Measurements from ENCODE around the gene BTG2.

Gene BTG2

GRCh38 chr1:203276916-203277545 lies 28.3 kb upstream of the BTG2 start:
- no peak for DNase-seq

DNA sequence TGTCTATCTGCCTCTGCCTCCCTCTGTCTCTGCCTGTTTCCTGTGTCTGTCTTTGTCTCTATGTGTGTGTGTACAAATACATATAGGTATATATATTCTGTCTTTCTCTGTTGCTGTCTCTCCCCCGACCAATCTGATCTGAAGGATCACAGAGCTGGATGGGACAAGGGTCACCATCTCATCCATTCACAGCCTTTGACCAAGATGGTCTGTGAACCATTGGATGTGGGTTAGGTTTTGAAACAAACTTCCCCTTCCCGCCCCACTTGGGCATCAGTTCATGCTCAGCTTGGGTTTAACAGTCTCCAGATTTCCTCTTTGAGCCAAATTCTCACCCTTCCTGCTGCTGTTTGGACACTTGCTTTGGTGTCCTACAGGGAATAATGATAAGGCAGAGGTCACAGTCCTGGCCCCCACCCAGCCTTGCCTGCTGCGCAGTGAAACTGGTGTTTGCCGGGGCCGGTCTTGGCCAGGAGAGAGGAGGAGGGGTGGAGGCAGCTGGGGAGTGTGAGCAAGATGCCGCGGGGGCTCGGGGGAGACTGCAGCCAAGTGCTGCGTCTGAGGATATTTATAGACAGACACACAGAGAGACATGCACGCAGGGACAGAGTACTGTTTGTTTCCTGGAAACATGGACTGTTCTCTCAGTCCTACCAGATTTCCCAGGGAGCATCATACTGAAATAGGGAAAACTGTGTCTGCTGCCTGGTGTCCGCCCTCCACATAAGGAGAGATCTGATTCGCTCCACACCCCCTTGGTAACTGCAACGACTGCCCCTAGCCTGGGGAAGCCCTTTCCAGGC lies 27.0 kb upstream of the BTG2 start:
- peak; percentile 85 for DNase-seq

- DNase-seq, result no peak
Measured at GRCh38 chr1:203278885-203279406, 26.4 kb upstream of the BTG2 start.

- DNase-seq, result no peak
Measured at GRCh38 chr1:203280061-203280460, 25.3 kb upstream of the BTG2 start.

- DNase-seq, result no peak
Measured at GRCh38 chr1:203281033-203281432, 24.3 kb upstream of the BTG2 start.

GRCh38 chr1:203281851-203282661 lies 23.3 kb upstream of the BTG2 start:
- DNase-seq, result no peak

- DNase-seq, result no peak
Measured at GRCh38 chr1:203282720-203283542, 22.4 kb upstream of the BTG2 start.

DNA sequence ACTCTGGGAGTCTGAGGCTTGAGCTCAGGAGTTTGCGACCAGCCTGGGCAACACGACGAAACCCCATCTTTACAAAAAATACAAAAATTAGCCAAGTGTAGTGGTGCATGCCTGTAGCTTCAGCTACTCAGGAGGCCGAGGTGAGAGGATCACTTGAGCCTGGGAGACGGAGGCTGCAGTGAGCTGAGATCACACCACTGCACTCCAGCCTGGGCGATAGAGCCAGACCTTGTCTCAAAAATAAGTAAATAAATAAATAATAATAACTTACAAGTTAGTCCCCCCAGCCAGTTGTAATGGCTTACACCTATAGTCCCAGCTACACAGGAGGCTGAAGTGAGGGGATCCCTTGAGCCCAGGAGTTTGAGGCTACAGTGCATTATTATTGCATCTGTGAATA lies 21.7 kb upstream of the BTG2 start:
- no peak for DNase-seq

- no peak for DNase-seq
Measured at GRCh38 chr1:203284411-203285123, 20.8 kb upstream of the BTG2 start.

GRCh38 chr1:203286161-203286984 lies 18.9 kb upstream of the BTG2 start:
- no peak for DNase-seq

DNA sequence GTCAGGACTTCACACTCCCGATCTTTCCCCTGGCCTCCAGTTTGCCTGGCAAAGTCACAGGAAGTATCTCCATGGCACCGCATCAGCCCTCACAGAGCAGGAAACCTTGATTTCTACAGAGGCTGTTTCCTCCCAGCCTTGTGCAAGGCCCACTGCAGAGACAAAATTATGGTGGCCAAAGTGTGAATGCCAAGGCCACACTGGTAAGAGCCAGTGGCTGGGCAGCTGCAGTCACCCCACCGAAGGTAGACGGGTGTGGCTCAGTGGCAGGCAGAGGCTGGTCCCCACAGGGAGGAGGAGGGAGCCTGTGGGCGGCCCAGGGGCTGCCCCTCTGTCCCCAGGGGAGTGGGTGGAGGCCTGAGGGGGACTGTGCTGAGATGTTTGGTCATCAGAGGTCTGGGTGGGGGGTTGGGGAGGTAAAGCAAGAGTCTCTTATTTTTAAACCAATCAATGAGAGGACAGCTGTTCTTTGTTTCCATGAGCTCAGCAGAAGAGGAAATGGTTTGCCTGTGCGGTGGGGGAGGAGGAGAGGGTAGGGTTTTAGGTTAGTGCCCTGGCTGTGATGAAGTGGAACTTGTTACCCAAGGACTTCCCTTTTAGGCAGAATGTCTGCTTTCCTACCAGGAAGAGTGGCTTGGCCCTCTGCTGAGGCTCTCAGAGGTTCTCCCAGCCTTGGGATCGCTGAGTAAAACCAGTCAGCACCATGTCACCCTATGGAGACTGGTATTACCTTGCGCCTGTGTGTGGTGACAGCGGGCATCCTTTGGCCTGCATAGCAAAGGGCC lies 18.0 kb upstream of the BTG2 start:
- DNase-seq, result peak; percentile 96

DNA sequence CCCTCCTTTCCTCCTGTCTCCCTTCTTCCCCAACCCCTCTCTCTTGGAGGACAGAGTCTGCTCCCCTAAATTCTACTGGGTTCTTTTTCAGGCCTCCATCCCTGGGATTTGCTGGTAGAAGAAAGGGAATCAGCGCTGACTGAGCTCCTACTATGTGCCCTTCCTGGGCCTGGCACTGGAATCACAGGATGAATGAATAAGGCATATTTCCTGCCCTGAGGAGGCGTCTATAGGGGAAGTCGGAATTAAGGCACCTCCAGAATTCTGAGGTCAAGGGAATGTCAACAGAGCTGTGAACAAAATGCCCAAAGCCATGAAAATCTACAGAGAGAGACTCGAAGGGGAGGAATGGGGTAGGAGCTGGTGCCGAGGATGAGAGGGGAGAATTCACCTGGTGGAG lies 17.4 kb upstream of the BTG2 start:
- DNase-seq, result no peak

DNA sequence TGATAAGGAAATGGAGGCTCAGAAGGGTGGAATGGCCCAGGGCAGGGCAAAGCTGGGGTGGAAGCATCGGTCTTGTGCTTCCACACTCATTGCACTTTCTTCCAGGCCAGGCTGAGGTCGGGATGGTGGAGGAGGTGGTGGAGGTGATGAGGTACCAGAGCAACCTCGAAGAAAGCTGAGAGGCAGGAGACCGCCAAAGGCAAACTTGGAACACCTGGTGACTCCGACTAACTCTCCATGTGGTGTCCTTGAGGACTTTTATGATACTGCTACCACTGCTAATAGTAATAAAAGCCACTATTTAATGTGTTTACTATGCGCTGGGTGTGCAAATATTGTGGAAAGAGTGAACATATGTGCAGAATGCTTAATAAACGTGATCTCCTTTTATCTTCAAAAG lies 16.9 kb upstream of the BTG2 start:
- peak; percentile 88 for DNase-seq

DNA sequence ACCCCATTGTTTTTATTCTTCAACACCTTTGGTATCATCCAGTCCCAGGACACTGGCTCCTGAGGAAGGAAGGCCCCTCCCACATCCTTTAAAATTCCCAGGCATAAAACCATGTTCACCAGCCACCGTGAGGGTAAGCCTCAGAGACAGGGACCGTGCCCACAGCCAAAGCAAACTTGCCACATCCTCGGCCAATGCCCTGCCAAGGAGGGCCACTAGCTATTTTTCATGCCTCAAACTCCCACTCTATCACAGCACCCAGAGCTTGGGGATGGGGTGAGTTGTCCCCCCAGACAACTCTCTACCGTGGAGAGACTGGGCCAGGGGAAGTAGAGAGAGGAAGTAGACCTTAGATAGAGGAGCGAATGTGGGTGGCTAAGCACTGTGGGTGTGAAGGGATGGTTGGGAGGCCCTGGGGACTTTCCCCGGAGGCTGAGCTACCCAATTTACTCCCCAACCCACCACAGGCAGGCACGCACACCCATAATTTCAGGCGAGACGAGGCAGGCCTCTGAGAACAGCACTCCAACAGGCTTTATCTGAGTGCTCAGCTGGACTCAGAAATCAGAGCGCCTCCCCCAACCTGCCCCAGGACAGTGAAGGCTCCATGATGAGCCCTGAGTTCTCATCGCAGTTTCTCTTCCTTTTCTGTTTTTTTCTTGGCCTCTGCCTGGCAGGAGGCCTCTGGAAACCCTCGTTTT lies 15.9 kb upstream of the BTG2 start:
- DNase-seq, result peak; percentile 27

- no peak for DNase-seq
Measured at GRCh38 chr1:203289982-203290260, 15.4 kb upstream of the BTG2 start.

GRCh38 chr1:203290261-203291089 lies 14.8 kb upstream of the BTG2 start:
- peak; percentile 98 for DNase-seq

DNA sequence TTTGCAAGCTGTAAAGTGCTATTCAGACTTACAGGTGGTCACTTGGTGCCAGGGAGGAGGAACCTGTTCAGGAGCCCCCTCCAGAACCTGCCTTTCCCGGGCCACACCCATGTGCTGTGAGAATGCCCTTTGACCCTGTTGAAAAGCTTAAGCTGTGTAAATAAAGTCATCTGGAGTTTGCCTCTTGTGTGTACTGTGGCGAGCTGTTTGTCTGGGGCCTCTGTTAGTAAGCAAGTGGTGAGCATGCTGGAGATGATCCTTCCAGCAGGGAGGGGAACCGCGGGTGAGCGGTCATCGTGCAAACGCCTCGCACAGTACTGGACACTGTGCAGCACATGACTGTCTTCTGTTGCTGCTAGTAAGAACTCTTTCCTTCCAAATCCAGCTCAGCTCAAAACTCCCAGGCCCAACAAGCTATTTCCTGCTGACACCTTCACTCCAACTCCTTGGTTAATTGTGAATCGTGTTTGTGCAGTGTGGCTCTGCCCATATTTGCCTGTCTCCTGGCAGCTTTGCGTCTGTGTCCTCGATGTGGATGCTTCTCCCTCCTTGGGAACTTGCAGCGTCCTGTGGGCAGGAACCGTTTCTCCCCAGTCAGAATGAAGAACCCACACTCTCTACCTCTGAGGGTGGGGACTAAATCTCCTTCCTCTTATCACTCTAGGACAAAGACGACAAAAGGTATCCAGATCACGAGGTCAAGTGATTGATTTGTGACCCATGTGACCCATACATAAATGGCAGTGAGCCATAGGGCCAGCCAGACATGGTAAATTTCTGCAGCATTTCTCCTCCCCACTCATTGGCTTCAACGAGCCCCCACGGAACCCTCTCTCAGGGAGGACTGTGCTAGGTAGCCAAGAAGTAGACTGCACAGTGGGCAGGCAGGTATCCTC lies 13.9 kb upstream of the BTG2 start:
- peak; percentile 87 for DNase-seq

GRCh38 chr1:203295796-203296195 lies 9.5 kb upstream of the BTG2 start:
- DNase-seq, result no peak
